Keratinocyte (primary cell): ENCODE results near the gene PACC1. TPM values are rescaled to one million over a fixed set of nuclear protein-coding genes. Genes with fewer than 3 reads are reported as not detected.

ENCODE experiments used
- DNase-seq: peaks from one replicate; pipeline ENCODE4 v3.0.0-alpha.2; 2011; ENCODE audit warnings: low read depth, missing footprints, low spot score
- FAIRE-seq: peaks from 2 replicates; lab custom pipeline; 2011; peaks lifted over from hg19 to GRCh38; lab: Jason Lieb, UNC
- H2AFZ ChIP-seq: 2 replicates; pipeline ENCODE4 v1.6.0; 2012; ENCODE audit warnings: low read length, control low read depth, inconsistent platforms; ENCODE audit not compliant: control insufficient read depth
- H3K27ac ChIP-seq: 2 replicates; pipeline ENCODE4 v1.5.1; 2011; ENCODE audit warnings: low read length; ENCODE audit not compliant: control insufficient read depth, insufficient read depth
- H3K27me3 ChIP-seq: 3 replicates; pipeline ENCODE4 v1.6.0; 2011; ENCODE audit warnings: low read length; ENCODE audit not compliant: control insufficient read depth, insufficient read depth; ENCODE audit errors: extremely low read depth
- H3K36me3 ChIP-seq, 2 experiments: 2 replicates in 1 of 2; 3 replicates in 1 of 2; pipeline ENCODE4 v1.5.1; 2011; ENCODE audit warnings: low read length in 2 of 2, mild to moderate bottlenecking in 1 of 2; ENCODE audit not compliant: control insufficient read depth in 2 of 2, insufficient read depth in 2 of 2; ENCODE audit errors: extremely low read depth in 1 of 2
- H3K4me1 ChIP-seq: 3 replicates; pipeline ENCODE4 v1.5.1; 2011; ENCODE audit warnings: low read length; ENCODE audit not compliant: control insufficient read depth, insufficient read depth; ENCODE audit errors: extremely low read depth
- H3K4me2 ChIP-seq: 3 replicates; pipeline ENCODE4 v1.6.0; 2011; ENCODE audit warnings: low read depth, low read length; ENCODE audit not compliant: control insufficient read depth, insufficient read depth; ENCODE audit errors: extremely low read depth
- H3K4me3 ChIP-seq, 3 experiments: fragments of 200-600 bp in 1 of 3; sonication (generic) in 1 of 3; 2 replicates in 2 of 3; 3 replicates in 1 of 3; pipeline ENCODE4 v1.5.1; 2011 to 2016; ENCODE audit warnings: low read length in 3 of 3, mild to moderate bottlenecking in 3 of 3, control low read depth in 2 of 3, inconsistent platforms in 1 of 3, low read depth in 1 of 3, mixed read lengths in 1 of 3, mixed run types in 1 of 3, moderate library complexity in 1 of 3; ENCODE audit not compliant: control insufficient read depth in 2 of 3, insufficient read depth in 2 of 3; ENCODE audit errors: extremely low read depth in 1 of 3
- H3K79me2 ChIP-seq: 2 replicates; pipeline ENCODE4 v1.6.0; 2012; ENCODE audit warnings: low read length; ENCODE audit not compliant: control insufficient read depth, insufficient read depth
- H3K9ac ChIP-seq: 3 replicates; pipeline ENCODE4 v1.6.0; 2011; ENCODE audit warnings: low read length; ENCODE audit not compliant: control insufficient read depth, insufficient read depth; ENCODE audit errors: extremely low read depth
- H3K9me1 ChIP-seq: 3 replicates; pipeline ENCODE4 v1.6.0; 2011; ENCODE audit warnings: low read length; ENCODE audit not compliant: control insufficient read depth, insufficient read depth; ENCODE audit errors: extremely low read depth
- H3K9me3 ChIP-seq: 2 replicates; pipeline ENCODE4 v1.5.1; 2012; ENCODE audit warnings: low read depth, low read length; ENCODE audit not compliant: control insufficient read depth
- H4K20me1 ChIP-seq: 3 replicates; pipeline ENCODE4 v1.6.0; 2011; ENCODE audit warnings: low read length; ENCODE audit not compliant: control insufficient read depth, insufficient read depth; ENCODE audit errors: extremely low read depth
- EZH2 ChIP-seq: IDR thresholded peaks from one replicate; pipeline ENCODE4 v1.6.1; 2012; ENCODE audit warnings: inconsistent platforms, mild to moderate bottlenecking, low read length, moderate library complexity
- dilution Hi-C: fragments of 300-500 bp; cut with MboI; formaldehyde crosslinking; loops from one replicate; pipeline ENCODE4 v1.7.0; 2020; ENCODE audit warnings: low sequenced_read_pairs; ENCODE audit not compliant: extremely low pct_ligation_motif_present
- polyA plus RNA-seq, 5 experiments: library from polyadenylated mRNA; depleted of rRNA in 3 of 5; stranded (reverse) in 3 of 5; stranded (forward) in 1 of 5; unstranded in 1 of 5; fragments of >200 nt; gene quantifications; 1 replicate in 1 of 5; 2 replicates in 3 of 5; 3 replicates in 1 of 5; pipeline versions ENCODE4 v1.2.1 to v1.2.3, GENCODE V29; 2011 to 2012; ENCODE audit warnings: missing spikeins in 2 of 5, low read depth in 1 of 5, low replicate concordance in 1 of 5
- TF ChIP-seq, protein P1 (sequence below), 3 experiments: IDR thresholded peaks in 1 of 3; conservative IDR thresholded peaks in 1 of 3; optimal IDR thresholded peaks in 1 of 3; 2 replicates in 2 of 3; 3 replicates in 1 of 3; pipeline versions ENCODE3 to v1.5.1; 2011; ENCODE audit warnings: low read length in 3 of 3, mild to moderate bottlenecking in 3 of 3, moderate library complexity in 2 of 3, control low read depth in 1 of 3, inconsistent platforms in 1 of 3; ENCODE audit not compliant: insufficient read depth in 2 of 3; ENCODE audit errors: extremely low read depth in 1 of 3

The PACC1 gene
- polyA plus RNA-seq, 1 donor (not counting 4 experiments of a cell fraction or from before 2014, with no cell fraction given), result 12.7 TPM

DNA sequence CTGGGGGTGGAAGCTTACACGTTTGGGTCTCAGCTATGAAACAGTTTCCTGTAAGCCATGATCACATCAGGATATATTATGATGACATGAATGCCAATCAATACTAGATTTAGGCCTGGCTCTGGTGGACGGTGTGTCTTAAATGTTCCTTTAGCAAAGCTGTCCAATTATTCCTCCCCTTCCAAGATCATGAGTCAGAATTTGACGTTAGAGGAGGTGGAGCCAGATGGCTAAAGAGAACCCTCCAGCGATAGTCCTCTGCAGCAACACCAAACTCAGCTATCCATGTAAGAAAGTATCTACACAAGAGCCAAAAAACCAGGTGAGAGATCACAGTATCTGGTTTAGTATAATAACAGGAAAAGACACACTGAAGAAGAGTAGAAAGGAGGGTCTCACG is 47.8 kb downstream of the PACC1 start:
- Histone ChIP-seq H3K4me2 (no peak overlapping the region), H3K4me1 (no peaks in the 10 kb centered on the region), H3K9me3 (no peaks in the 10 kb centered on the region), H3K9me1 (no peaks in the 10 kb centered on the region), H3K27ac (no peak overlapping the region), H3K36me3 (peaks cover 2 to 7% of the 10 kb centered on the region in 2 experiments), H3K79me2 (no peaks in the 10 kb centered on the region), H4K20me1 (no peaks in the 10 kb centered on the region), H3K4me3 (no peak overlapping the region), H3K27me3 (no peaks in the 10 kb centered on the region), H2AFZ (no peak overlapping the region), H3K9ac (no peak overlapping the region)
- DNase-seq (no peak), FAIRE-seq (no peak)
- dilution Hi-C loops, result no loop called here
- TF ChIP-seq, protein P1, sequence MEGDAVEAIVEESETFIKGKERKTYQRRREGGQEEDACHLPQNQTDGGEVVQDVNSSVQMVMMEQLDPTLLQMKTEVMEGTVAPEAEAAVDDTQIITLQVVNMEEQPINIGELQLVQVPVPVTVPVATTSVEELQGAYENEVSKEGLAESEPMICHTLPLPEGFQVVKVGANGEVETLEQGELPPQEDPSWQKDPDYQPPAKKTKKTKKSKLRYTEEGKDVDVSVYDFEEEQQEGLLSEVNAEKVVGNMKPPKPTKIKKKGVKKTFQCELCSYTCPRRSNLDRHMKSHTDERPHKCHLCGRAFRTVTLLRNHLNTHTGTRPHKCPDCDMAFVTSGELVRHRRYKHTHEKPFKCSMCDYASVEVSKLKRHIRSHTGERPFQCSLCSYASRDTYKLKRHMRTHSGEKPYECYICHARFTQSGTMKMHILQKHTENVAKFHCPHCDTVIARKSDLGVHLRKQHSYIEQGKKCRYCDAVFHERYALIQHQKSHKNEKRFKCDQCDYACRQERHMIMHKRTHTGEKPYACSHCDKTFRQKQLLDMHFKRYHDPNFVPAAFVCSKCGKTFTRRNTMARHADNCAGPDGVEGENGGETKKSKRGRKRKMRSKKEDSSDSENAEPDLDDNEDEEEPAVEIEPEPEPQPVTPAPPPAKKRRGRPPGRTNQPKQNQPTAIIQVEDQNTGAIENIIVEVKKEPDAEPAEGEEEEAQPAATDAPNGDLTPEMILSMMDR (optimal IDR thresholded peaks at IDR 0.05 in 1 of 3, IDR thresholded peaks at IDR 0.05 in 1 of 3, conservative IDR thresholded peaks at IDR 0.05 in 1 of 3; ENCODE audit: extremely low read depth in 1 of 3, insufficient read depth in 2 of 3, low read length in 3 of 3), result no peak
- TF ChIP-seq EZH2, result no peak

DNA sequence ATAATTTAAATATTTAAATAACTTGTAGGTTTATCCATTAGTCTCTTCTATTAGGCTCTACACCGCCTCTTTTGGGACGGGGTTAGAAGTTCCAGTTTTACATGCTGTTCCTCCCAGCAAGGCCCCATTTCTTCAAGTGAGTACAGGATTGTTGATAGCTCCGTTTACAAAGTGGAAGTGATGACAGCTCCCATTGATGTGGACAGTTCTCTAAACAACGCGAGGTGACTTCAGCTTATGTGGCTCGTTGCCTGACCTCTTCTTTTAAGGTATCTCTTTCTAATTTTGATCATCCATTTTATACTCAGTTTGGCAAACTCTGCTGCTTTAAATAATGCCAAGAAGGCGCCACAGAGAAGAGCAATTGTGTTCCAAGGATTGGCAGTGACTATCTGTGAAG is 49.7 kb downstream of the PACC1 start:
- Histone ChIP-seq H3K79me2 (no peaks in the 10 kb centered on the region), H3K4me1 (no peaks in the 10 kb centered on the region), H4K20me1 (no peaks in the 10 kb centered on the region), H3K4me2 (no peak overlapping the region), H3K36me3 (peaks cover 7 to 12% of the 10 kb centered on the region in 2 experiments), H2AFZ (no peak overlapping the region), H3K9me1 (no peaks in the 10 kb centered on the region), H3K27me3 (no peaks in the 10 kb centered on the region), H3K4me3 (no peak overlapping the region), H3K9ac (no peak overlapping the region), H3K9me3 (no peaks in the 10 kb centered on the region), H3K27ac (no peak overlapping the region)
- dilution Hi-C loops, result no loop called here
- no peak for FAIRE-seq
- TF ChIP-seq, protein P1 (optimal IDR thresholded peaks at IDR 0.05 in 1 of 3, IDR thresholded peaks at IDR 0.05 in 1 of 3, conservative IDR thresholded peaks at IDR 0.05 in 1 of 3; ENCODE audit: extremely low read depth in 1 of 3, insufficient read depth in 2 of 3, low read length in 3 of 3), result no peak
- no peak for TF ChIP-seq EZH2
- DNase-seq, result no peak
